H1 (cell line): Measurements from ENCODE around the gene DHX29. TPM values are rescaled to one million over a fixed set of nuclear protein-coding genes. Genes with fewer than 3 reads are reported as not detected.

Source experiments
- CTCF ChIA-PET: fragments of 300-600 bp; sonication (Branson Sonifier 250); formaldehyde crosslinking; loops from one replicate; lab custom pipeline; 2021; ENCODE audit not compliant: partially characterized antibody; lab: Charles Lee
- POLR2A ChIA-PET: fragments of 300-600 bp; sonication (Branson Sonifier 250); formaldehyde crosslinking; loops from one replicate; lab custom pipeline; 2021; ENCODE audit warnings: inconsistent platforms; ENCODE audit not compliant: partially characterized antibody; lab: Charles Lee
- DNase-seq, 2 experiments: peaks; one replicate each; pipeline versions ENCODE4 v3.0.0 to v3.0.0-alpha.2; 2010 to 2022; ENCODE audit warnings: low spot score in 2 of 2, low read depth in 1 of 2, mixed read lengths in 1 of 2
- FAIRE-seq: peaks from 2 replicates; lab custom pipeline; 2011; peaks lifted over from hg19 to GRCh38; lab: Jason Lieb, UNC
- H2AFZ ChIP-seq: 2 replicates; pipeline ENCODE4 v1.8.1; 2012; ENCODE audit warnings: low read length, inconsistent platforms
- H2AK5ac ChIP-seq: 2 replicates; pipeline ENCODE4 v1.6.1; 2013; ENCODE audit warnings: low read depth, low read length
- H2BK120ac ChIP-seq: replicated peaks from 2 replicates; pipeline ENCODE3; 2013; ENCODE audit warnings: low read depth, low read length, inconsistent platforms
- H2BK12ac ChIP-seq: 2 replicates; pipeline ENCODE4 v1.6.1; 2013; ENCODE audit warnings: low read depth, low read length
- H2BK15ac ChIP-seq: 2 replicates; pipeline ENCODE4 v1.6.1; 2013; ENCODE audit warnings: low read length
- H2BK20ac ChIP-seq: 2 replicates; pipeline ENCODE4 v1.6.1; 2013; ENCODE audit warnings: low read length
- H2BK5ac ChIP-seq: 2 replicates; pipeline ENCODE4 v1.6.1; 2013; ENCODE audit warnings: low read depth, low read length
- H3K14ac ChIP-seq: 2 replicates; pipeline ENCODE4 v1.6.1; 2013; ENCODE audit warnings: inconsistent platforms; ENCODE audit not compliant: insufficient read length
- H3K18ac ChIP-seq: 2 replicates; pipeline ENCODE4 v1.6.1; 2013; ENCODE audit warnings: low read length; ENCODE audit errors: extremely low read depth
- H3K23ac ChIP-seq: 2 replicates; pipeline ENCODE4 v1.6.1; 2013; ENCODE audit warnings: inconsistent platforms; ENCODE audit not compliant: insufficient read length
- H3K23me2 ChIP-seq: 2 replicates; pipeline ENCODE4 v1.6.1; 2013; ENCODE audit warnings: low read depth, low read length
- H3K27ac ChIP-seq: 2 replicates; pipeline ENCODE4 v1.6.1; 2011; ENCODE audit warnings: low read depth, low read length, inconsistent platforms
- H3K27me3 ChIP-seq, 4 experiments: replicated peaks in 1 of 4; 1 replicate in 1 of 4; 2 replicates in 3 of 4; pipeline versions ENCODE4 v1.6.1 to v1.8.1; 2011 to 2013; ENCODE audit warnings: low read length in 3 of 4, mild to moderate bottlenecking in 3 of 4, inconsistent platforms in 2 of 4, mixed read lengths in 2 of 4, moderate library complexity in 1 of 4; ENCODE audit not compliant: control insufficient read depth in 3 of 4, insufficient read depth in 3 of 4; ENCODE audit errors: extremely low read depth in 1 of 4
- H3K36me3 ChIP-seq, 4 experiments: 2 replicates each; pipeline versions ENCODE4 v1.6.1 to v1.8.1; 2011 to 2013; ENCODE audit warnings: mild to moderate bottlenecking in 4 of 4, low read length in 3 of 4, moderate library complexity in 2 of 4, control low read depth in 1 of 4, inconsistent platforms in 1 of 4; ENCODE audit not compliant: insufficient read depth in 4 of 4, control insufficient read depth in 2 of 4
- H3K4ac ChIP-seq: replicated peaks from 2 replicates; pipeline ENCODE3; 2013; ENCODE audit warnings: low read length, low read depth, mixed read lengths, inconsistent platforms; ENCODE audit not compliant: insufficient read length
- H3K4me1 ChIP-seq, 4 experiments: replicated peaks in 1 of 4; 1 replicate in 1 of 4; 2 replicates in 3 of 4; pipeline versions ENCODE4 v1.6.1 to v1.8.1; 2011 to 2013; ENCODE audit warnings: low read length in 3 of 4, inconsistent platforms in 2 of 4, mixed read lengths in 1 of 4; ENCODE audit not compliant: insufficient read depth in 4 of 4, control insufficient read depth in 3 of 4
- H3K4me2 ChIP-seq, 2 experiments: 2 replicates each; pipeline versions ENCODE4 v1.6.1 to v1.8.1; 2011 to 2013; ENCODE audit warnings: low read depth in 2 of 2, low read length in 2 of 2, control low read depth in 1 of 2, inconsistent platforms in 1 of 2, mild to moderate bottlenecking in 1 of 2; ENCODE audit not compliant: insufficient read depth in 1 of 2
- H3K4me3 ChIP-seq, 4 experiments: fragments of 200-600, 300-600 bp in 1 of 4; sonication (generic), shearing (Covaris generic), sonication (Bioruptor Twin) in 1 of 4; 2 replicates each; pipeline versions ENCODE4 v1.5.1 to v1.8.1; 2011 to 2016; ENCODE audit warnings: low read length in 4 of 4, low read depth in 3 of 4, control low read depth in 2 of 4, inconsistent platforms in 2 of 4, mild to moderate bottlenecking in 2 of 4, mixed read lengths in 1 of 4, moderate library complexity in 1 of 4; ENCODE audit not compliant: insufficient read depth in 2 of 4; ENCODE audit errors: extremely low read depth in 1 of 4
- H3K56ac ChIP-seq: replicated peaks from 2 replicates; pipeline ENCODE3; 2013; ENCODE audit warnings: low read depth, mild to moderate bottlenecking, mixed read lengths, low read length, inconsistent platforms; ENCODE audit not compliant: insufficient read length
- H3K79me1 ChIP-seq: 2 replicates; pipeline ENCODE4 v1.6.1; 2013; ENCODE audit warnings: low read depth, low read length, control low read depth
- H3K79me2 ChIP-seq, 2 experiments: 2 replicates each; pipeline versions ENCODE4 v1.6.1 to v1.8.1; 2012 to 2013; ENCODE audit warnings: low read length in 2 of 2, mild to moderate bottlenecking in 2 of 2, inconsistent platforms in 1 of 2; ENCODE audit not compliant: insufficient read depth in 2 of 2, control insufficient read depth in 1 of 2
- H3K9ac ChIP-seq, 4 experiments: replicated peaks in 1 of 4; 1 replicate in 1 of 4; 2 replicates in 3 of 4; pipeline versions ENCODE4 v1.6.1 to v1.8.1; 2011 to 2013; ENCODE audit warnings: low read depth in 3 of 4, low read length in 3 of 4, control low read depth in 2 of 4, mild to moderate bottlenecking in 2 of 4, moderate library complexity in 2 of 4, inconsistent platforms in 1 of 4; ENCODE audit errors: extremely low read depth in 1 of 4
- H3K9me3 ChIP-seq, 2 experiments: 2 replicates each; pipeline versions ENCODE4 v1.6.1 to v1.8.1; 2012 to 2013; ENCODE audit warnings: mild to moderate bottlenecking in 2 of 2, moderate library complexity in 2 of 2, control low read depth in 1 of 2, inconsistent platforms in 1 of 2, low read depth in 1 of 2, low read length in 1 of 2, mixed read lengths in 1 of 2; ENCODE audit not compliant: insufficient read depth in 2 of 2
- H4K20me1 ChIP-seq, 2 experiments: replicated peaks in 1 of 2; 2 replicates each; pipeline versions ENCODE3 to v1.8.1; 2011 to 2013; ENCODE audit warnings: inconsistent platforms in 2 of 2, low read length in 2 of 2, mild to moderate bottlenecking in 1 of 2; ENCODE audit not compliant: insufficient read depth in 2 of 2, control insufficient read depth in 1 of 2
- H4K5ac ChIP-seq: 2 replicates; pipeline ENCODE4 v1.6.1; 2013; ENCODE audit warnings: low read length, low read depth, mixed read lengths, inconsistent platforms; ENCODE audit not compliant: insufficient read length
- H4K8ac ChIP-seq: 2 replicates; pipeline ENCODE4 v1.8.0; 2013; ENCODE audit warnings: mild to moderate bottlenecking, moderate library complexity, low read length, inconsistent platforms; ENCODE audit not compliant: insufficient read depth; ENCODE audit errors: extremely low read depth
- H4K91ac ChIP-seq: replicated peaks from 2 replicates; pipeline ENCODE3; 2013; ENCODE audit warnings: low read length, mixed read lengths, inconsistent platforms; ENCODE audit not compliant: insufficient read length
- JUN ChIP-seq: IDR thresholded peaks from 2 replicates; pipeline ENCODE4 v1.6.1; 2011; ENCODE audit warnings: low read depth, mild to moderate bottlenecking, improper control_type of control experiment, low read length
- POLR2AphosphoS5 ChIP-seq: IDR thresholded peaks from 2 replicates; pipeline ENCODE4 v1.6.1; 2011; ENCODE audit warnings: low read depth, low read length
- SIN3A ChIP-seq, 2 experiments: IDR thresholded peaks in 1 of 2; conservative IDR thresholded peaks in 1 of 2; 2 replicates each; pipeline ENCODE4 v1.6.1; 2011 to 2012; ENCODE audit warnings: low read length in 2 of 2, improper control_type of control experiment in 1 of 2, low read depth in 1 of 2, mild to moderate bottlenecking in 1 of 2
- USF2 ChIP-seq: IDR thresholded peaks from 2 replicates; pipeline ENCODE4 v1.6.1; 2011; ENCODE audit warnings: low read length, improper control_type of control experiment
- WGBS, 2 experiments: shearing (Covaris generic) in 1 of 2; methylation state at CpG; one replicate each; pipeline versions ENCODE4 v1.1.6 to v1.1.7; 2013 to 2015; ENCODE audit warnings: low lambda C conversion rate in 2 of 2, mixed read lengths in 2 of 2, inconsistent platforms in 1 of 2, low coverage in 1 of 2, missing lambda C conversion rate in 1 of 2; ENCODE audit not compliant: insufficient replicate concordance in 2 of 2, insufficient coverage in 1 of 2, insufficient read length in 1 of 2; ENCODE audit errors: extremely low coverage in 1 of 2, missing lambda C conversion rate in 1 of 2; 5-methylcytosine and 5-hydroxymethylcytosine counted together
- polyA plus RNA-seq, 7 experiments: library from polyadenylated mRNA; depleted of rRNA in 3 of 7; stranded (reverse) in 5 of 7; unstranded in 2 of 7; fragments of >200 nt in 5 of 7; fragments of 200-250 nt in 2 of 7; gene quantifications; 1 replicate in 5 of 7; 2 replicates in 1 of 7; 4 replicates in 1 of 7; pipeline versions ENCODE4 v1.2.1 to v1.2.3, GENCODE V29; 2011 to 2013; ENCODE audit warnings: missing spikeins in 2 of 7, mixed read lengths in 2 of 7
- total RNA-seq: library from RNA; stranded (reverse); fragmentation: NEBNext Ultra II Directional; extraction: Animal tissue kit (Norgen Biotek cat#: 25700); gene quantifications from 2 replicates; pipeline ENCODE4 v1.2.1, GENCODE V29; 2021

Gene DHX29
- total and polyA plus RNA-seq, 2 of the 8 experiments (the other 6 are each of a cell fraction or from before 2014, with no cell fraction given) = 3.4 to 32.1 TPM

GRCh38 chr5:55327281-55327680 lies 19.8 kb upstream of the DHX29 start:
- no peak for FAIRE-seq
- Histone ChIP-seq H3K23ac (no peak overlapping the region), H3K27ac (no peak overlapping the region), H4K5ac (no peak overlapping the region), H2BK12ac (no peak overlapping the region), H3K14ac (no peak overlapping the region), H4K20me1 (peaks cover 0 to 2% of the 10 kb centered on the region in 2 experiments), H3K4me1 (no peaks in the 10 kb centered on the region), H3K9me3 (no peaks in the 10 kb centered on the region), H3K4me2 (no peak overlapping the region), H3K9ac (no peak overlapping the region), H3K23me2 (no peaks in the 10 kb centered on the region), H2AK5ac (no peak overlapping the region), H3K4ac (no peak overlapping the region), H2BK120ac (no peak overlapping the region), H3K36me3 (peaks cover 4 to 55% (median 12%) of the 10 kb centered on the region in 4 experiments), H3K18ac (no peak overlapping the region), H2BK5ac (no peak overlapping the region), H3K79me1 (no peaks in the 10 kb centered on the region), H2BK20ac (no peak overlapping the region), H3K79me2 (peaks cover 0 to 33% of the 10 kb centered on the region in 2 experiments; a peak in 2 of 4 replicates), H3K27me3 (no peaks in the 10 kb centered on the region), H4K91ac (no peak overlapping the region), H3K56ac (no peak overlapping the region), H2AFZ (no peak overlapping the region), H2BK15ac (no peak overlapping the region), H3K4me3 (no peak overlapping the region), H4K8ac (no peak overlapping the region)
- 93% methylated on average over 2 of the region's 2 CpGs; no CpG with 5 or more reads in 1 of the 2 experiments for WGBS, 2 experiments
- POLR2A ChIA-PET = no interaction called here
- DNase-seq = no peak
- no peak for TF ChIP-seq POLR2AphosphoS5
- no peak for TF ChIP-seq JUN
- TF ChIP-seq USF2 = no peak
- no peak for TF ChIP-seq SIN3A (conservative IDR thresholded peaks at IDR 0.05 in 1 of 2, IDR thresholded peaks at IDR 0.05 in 1 of 2; ENCODE audit: low read depth in 1 of 2, low read length in 2 of 2)
- CTCF ChIA-PET = interaction anchor here (0.7 kb wide), 1 partner anchor 20 kb away, joined by 3 read pairs; the partner anchor contains the start of gene DHX29
